Activated CD4-positive, alpha-beta T cell treated with anti-CD3 and anti-CD28 coated beads, Interleukin-2, amount 50 U/mL, for 24 hours (primary cell): Measurements from ENCODE around the gene TCF23.
"Not testable (repeated sequence)": the region's sequence is repeated elsewhere in the genome, so short reads cannot be mapped to it uniquely, and the experiment has no call there.

ENCODE experiments used
- DNase-seq, 2 donors: peaks; one replicate each; pipeline ENCODE4 v3.0.0-alpha.2; 2020; ENCODE audit warnings: low read depth in 1 of 2, low spot score in 1 of 2

TCF23 gene

DNA sequence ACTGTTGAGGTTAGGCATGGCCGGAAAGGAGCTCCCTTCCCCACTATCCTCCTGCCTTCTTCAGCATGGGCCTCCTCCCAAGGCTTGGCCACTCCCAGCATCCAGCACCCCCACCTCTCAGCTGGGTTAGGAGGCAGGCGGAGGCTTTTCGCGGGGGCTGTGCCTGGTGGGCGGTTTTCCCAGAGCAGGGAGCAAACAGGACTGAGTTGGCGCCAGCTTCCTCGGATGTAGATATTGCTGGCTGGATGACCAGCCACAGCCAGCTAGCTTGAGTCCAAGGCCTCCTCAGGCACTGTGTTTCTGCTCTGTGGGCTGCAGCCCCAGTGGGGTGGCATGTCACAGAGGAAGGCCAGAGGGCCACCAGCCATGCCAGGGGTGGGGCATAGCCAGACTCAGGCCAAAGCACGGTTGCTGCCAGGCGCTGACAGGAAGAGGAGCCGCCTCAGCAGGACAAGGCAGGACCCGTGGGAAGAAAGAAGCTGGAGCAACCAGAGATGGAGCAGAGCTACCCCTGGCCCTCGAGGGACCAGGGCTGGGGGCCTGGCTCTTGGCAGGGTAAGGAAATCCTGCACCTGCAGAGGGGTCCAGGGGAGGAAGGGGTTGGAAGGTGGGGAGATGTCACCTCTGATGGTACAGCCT is at the start of gene TCF23:
Gene TCF23, plus strand, starts transcription at position 204 of the 639 bp plus-strand sequence. Its CDS starts 130 bp downstream, at position 334.
- DNase-seq: no peak

DNA sequence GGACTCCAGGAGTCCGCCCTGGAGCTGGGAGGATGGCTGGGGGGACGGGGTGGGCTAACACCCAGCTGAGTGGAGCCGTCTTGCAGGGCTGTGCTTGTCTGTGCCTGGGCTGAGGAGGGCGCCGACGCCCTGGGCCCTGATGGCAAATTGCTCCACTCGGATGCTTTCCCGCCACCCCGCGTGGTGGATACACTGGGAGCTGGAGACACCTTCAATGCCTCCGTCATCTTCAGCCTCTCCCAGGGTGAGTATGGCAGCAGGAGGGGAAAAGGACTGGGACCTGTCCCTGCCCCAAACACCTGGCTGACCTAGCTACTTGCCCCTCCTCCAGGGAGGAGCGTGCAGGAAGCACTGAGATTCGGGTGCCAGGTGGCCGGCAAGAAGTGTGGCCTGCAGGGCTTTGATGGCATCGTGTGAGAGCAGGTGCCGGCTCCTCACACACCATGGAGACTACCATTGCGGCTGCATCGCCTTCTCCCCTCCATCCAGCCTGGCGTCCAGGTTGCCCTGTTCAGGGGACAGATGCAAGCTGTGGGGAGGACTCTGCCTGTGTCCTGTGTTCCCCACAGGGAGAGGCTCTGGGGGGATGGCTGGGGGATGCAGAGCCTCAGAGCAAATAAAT is 49.4 kb upstream of the TCF23 start:
- no peak for DNase-seq

DNA sequence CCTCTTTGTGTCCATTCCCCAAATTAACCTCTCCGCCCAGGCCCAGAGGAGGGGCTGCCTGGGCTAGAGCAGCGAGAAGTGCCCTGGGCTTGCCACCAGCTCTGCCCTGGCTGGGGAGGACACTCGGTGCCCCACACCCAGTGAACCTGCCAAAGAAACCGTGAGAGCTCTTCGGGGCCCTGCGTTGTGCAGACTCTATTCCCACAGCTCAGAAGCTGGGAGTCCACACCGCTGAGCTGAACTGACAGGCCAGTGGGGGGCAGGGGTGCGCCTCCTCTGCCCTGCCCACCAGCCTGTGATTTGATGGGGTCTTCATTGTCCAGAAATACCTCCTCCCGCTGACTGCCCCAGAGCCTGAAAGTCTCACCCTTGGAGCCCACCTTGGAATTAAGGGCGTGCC is 48.8 kb upstream of the TCF23 start:
- DNase-seq: no peak

DNA sequence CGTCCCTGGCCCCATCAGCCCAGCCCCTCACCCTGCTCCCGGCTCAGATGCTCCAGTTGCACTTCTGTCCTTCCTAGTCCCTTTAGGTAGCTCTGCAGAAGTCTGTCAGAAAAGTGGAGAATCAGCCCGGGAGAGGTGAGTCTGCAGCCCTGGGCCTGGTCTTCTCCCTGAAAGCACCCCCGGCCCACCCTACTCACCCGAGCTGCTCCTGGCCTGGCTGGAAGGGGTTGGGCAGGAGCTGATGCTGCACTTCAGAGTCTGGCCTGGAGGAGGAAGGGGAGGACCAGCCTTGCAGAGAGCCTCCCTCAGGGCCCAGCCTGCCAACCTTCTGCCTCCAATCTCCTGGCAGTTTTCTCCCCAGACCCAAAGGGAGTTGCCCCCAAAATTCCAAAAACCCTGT is 46.5 kb upstream of the TCF23 start:
- DNase-seq: no peak

- DNase-seq: no peak
Observed at GRCh38 chr2:27105981-27106380, 42.8 kb upstream of the TCF23 start.

DNA sequence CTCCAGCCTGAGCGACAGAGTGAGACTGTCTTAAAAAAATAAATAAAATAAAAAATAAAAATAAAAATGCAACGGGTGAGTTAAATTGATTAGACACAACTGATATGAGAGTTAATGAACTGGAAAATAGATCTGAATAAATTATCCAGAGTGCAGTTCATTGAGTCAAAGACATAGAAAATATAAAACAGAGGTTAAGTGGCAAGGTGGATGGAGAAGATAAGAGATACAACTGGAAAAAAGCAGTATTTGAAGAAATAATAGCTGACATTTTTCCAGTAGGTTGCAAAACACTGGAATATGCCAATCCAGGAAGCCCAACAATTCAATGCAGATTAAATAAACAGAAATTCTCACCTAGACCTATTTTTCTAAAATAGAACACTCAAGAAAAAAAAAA is 40.6 kb upstream of the TCF23 start:
- no peak for DNase-seq

GRCh38 chr2:27109083-27109482 is 39.7 kb upstream of the TCF23 start:
- no peak for DNase-seq

GRCh38 chr2:27110603-27111352 is 38.0 kb upstream of the TCF23 start:
- DNase-seq: not testable (repeated sequence)

GRCh38 chr2:27111392-27112078 is 37.3 kb upstream of the TCF23 start:
- DNase-seq: not testable (repeated sequence)

GRCh38 chr2:27115519-27115918 is 33.3 kb upstream of the TCF23 start:
- DNase-seq: no peak

DNA sequence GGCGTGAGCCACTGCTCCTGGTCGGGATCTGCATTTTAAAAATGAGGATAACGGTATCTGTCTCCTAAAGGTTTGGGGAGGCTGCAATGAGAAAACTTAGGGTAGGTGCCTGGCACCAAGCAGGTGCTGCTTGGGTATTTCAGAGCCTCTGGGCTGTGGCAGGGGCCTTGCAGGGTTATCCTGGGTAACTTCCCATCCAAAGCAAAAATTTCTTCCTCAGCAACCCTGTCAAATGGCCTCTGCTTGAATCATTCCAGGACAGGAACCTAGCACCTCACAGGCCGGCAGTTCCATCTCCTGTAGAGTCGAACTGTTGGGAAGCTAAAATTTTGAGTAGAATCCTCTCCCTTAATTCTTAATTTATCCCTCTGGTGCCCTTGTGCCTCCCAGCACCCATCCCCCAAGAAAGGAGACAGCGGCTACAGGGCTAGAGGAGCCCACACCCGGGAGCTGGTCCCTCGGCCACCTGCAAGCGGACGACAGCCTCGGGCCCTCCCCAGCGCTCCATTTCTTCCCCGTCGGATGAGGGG is 30.7 kb upstream of the TCF23 start:
- DNase-seq: no peak

GRCh38 chr2:27118525-27119329 is 30.1 kb upstream of the TCF23 start, which contains the start of gene CGREF1:
TSS of gene CGREF1 (minus strand) at chr2:27119128. CDS start at chr2:27104366, 14,762 bp downstream.
- DNase-seq: no peak

- DNase-seq: not testable (repeated sequence)
Observed at GRCh38 chr2:27119330-27119670, 29.5 kb upstream of the TCF23 start.

- DNase-seq: no peak
Observed at GRCh38 chr2:27121906-27122305, 26.9 kb upstream of the TCF23 start.

GRCh38 chr2:27122791-27123190 is 26.0 kb upstream of the TCF23 start:
- no peak for DNase-seq

DNA sequence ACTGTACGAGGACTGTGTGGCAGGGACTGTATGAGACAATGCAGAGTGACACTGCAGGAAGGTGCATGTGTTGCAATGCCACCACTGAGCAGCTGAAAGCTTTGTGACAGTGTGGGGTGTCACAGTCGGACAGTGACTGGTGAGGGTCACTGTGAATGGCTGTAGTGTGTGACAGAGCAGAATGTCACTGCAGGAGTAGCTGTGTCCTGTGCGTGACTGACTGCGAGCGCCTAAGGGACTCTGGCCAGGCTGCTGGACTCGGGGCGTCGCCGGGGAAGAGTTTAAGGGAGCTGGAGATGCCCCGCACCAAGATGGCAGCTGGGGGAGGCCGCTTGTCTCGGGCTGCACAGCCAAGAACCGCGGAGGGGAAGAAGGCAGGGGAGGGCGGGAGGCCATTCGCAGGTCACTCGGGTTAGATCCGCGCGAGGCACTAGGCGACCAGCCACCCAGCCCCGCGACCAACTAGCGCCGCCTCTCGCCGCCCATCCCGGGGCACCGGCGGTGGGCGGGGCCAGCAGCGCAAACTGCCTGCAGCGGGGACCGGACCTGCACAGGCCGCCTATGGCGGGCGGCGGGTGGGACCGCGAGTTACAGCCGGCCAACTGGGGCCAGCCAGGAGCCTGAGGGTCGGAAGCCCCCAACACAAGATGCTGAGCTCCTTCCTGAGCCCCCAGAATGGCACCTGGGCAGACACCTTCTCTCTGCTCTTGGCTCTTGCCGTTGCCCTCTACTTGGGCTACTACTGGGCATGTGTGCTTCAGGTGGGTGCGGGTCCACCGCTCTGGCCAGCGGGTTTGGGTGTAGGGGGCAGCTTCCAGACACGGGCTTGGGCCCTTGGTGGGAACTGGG is 25.3 kb upstream of the TCF23 start, which contains the start of gene ABHD1:
Gene ABHD1, plus strand, starts transcription at position 514 of the 849 bp plus-strand sequence. Its CDS starts 134 bp downstream, at position 648.
- peak; percentile 16 to 23 for DNase-seq

DNA sequence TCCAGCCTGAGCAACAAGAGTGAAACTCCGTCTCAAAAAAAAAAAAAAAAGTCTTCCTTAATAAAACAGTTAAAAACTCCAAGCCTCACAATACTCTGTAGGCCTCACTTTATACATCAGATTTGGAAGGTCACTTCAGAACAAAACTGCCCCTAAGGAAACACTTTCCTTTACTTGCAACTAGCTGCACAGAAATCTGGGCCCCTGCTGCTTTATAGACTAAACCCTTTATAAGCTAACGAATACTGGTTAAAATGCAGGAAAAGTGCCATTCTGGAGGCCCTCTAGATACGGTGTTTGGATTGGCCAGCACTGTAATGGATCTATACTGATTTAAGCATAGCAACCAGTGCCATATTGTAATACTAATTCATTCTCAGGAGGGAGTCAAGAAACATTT is 23.7 kb upstream of the TCF23 start:
- DNase-seq: no peak

GRCh38 chr2:27126252-27126710 is 22.5 kb upstream of the TCF23 start:
- DNase-seq: no peak

DNA sequence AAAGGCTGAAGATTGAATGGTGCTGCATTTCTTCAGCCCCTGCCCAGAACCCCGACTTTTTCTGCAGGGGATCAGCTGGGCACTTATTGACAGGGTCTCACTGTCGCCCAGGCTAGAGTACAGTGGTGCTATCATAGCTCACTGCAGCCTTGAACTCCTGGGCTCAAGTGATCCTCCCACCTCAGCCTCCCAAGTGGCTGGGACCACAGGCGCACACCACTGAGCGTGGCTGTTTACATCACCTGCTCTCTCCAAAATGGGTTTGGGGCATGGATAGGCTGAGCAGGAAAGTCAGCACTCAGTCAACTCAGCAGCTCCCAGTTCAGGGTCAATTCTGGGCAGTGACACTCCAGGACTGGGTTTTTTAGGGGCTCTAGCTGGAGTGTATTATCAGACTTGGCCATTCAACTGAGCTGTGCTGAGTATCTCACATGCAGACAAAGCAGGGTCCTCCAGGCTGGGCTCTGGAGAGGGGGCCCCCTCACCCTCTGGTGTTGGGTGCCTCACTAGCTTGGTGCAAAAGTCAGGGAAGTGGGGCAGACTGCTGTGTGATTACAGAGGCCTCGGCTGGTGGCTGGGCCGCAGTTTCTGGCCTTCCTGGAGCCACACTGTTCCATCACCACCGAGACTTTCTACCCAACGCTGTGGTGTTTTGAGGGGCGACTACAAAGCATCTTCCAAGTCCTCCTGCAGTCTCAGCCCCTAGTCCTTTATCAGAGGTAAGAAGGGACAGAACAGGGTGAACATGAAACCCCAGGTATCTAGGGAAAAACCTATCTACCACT is 20.7 kb upstream of the TCF23 start:
- no peak for DNase-seq
